Activated CD4-positive, alpha-beta T cell treated with anti-CD3 and anti-CD28 coated beads, Interleukin-10, Interleukin-2, amounts not matched to agents 100 ng/mL and 50 ng/mL, durations not matched to agents 16 hours and 8 hours (primary cell): Measurements from ENCODE around the gene RASGRF2.

Source experiments
- DNase-seq: peaks from one replicate; pipeline ENCODE4 v3.0.0-alpha.2; 2020

Gene RASGRF2

DNA sequence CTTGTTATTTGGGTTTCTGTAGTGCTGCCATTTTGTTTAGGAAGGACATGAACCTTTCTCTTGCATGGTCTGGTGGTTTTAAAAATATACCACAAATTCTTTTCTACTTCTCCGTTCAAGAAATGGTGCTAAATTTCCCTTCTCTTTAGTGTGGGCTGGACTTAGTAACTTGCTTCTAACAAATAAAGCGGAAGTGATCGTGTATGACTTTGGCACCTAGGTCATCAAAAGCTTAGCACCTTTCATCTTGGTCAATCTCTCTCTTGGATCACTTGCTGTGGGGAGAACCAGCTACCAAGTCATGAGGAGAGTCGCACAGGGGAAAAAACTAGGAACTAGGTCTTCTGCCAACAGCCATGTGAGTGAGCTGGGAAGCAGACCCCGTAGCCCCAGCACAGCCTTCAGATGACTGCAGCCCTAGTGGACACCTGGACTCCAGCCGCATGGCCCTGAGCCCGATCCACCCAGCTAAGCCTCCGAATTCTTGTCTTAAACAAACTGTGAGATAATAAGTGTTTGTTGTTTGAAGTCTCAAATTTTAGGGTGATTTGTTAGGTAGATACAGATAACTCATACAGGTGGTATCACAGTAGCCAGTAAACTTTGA is 185.3 kb downstream of the RASGRF2 start:
- no peak for DNase-seq

GRCh38 chr5:81146031-81146430 is 185.9 kb downstream of the RASGRF2 start:
- DNase-seq = no peak

- no peak for DNase-seq
Measured at GRCh38 chr5:81147011-81147885, 187.1 kb downstream of the RASGRF2 start.

GRCh38 chr5:81147886-81148571 is 187.9 kb downstream of the RASGRF2 start:
- DNase-seq = peak; percentile 9

DNA sequence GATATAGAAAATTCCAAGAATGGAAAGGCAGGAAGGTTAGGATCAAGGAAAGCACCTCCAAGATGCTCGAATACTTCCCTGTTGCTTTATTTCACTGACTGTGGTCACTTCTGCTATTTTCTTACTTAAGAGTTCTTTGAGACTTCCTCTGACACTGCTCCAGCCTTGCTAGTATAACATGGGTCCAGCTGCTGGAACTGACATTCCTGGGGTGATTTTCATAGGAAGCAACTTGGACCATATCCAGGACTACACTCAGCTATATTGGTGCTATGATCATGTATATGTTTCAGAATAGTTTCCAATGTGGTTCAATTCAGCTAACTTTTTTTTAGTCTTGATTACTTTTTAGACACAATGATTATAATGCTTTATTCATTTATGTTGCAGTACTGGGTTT is 191.4 kb downstream of the RASGRF2 start:
- no peak for DNase-seq

DNA sequence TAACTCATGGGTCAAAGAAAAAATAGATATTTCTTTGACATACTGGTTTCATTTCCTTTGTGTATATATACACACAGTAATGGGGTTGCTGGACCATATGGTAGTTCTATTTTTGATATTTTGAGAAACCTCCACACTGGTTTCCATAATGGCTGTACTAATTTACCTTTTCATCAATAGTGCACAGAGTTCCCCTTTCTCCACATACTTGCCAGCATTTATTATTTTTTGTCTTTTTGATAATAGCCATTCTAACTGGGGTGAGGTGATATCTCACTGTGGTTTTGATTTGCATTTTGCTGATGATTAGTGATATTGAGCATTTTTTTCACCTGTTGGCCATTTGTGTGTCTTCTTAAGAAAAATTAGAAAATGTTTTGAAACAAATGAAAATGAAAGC is 194.6 kb downstream of the RASGRF2 start:
- DNase-seq = no peak

- DNase-seq = no peak
Measured at GRCh38 chr5:81156732-81157131, 196.6 kb downstream of the RASGRF2 start.

DNA sequence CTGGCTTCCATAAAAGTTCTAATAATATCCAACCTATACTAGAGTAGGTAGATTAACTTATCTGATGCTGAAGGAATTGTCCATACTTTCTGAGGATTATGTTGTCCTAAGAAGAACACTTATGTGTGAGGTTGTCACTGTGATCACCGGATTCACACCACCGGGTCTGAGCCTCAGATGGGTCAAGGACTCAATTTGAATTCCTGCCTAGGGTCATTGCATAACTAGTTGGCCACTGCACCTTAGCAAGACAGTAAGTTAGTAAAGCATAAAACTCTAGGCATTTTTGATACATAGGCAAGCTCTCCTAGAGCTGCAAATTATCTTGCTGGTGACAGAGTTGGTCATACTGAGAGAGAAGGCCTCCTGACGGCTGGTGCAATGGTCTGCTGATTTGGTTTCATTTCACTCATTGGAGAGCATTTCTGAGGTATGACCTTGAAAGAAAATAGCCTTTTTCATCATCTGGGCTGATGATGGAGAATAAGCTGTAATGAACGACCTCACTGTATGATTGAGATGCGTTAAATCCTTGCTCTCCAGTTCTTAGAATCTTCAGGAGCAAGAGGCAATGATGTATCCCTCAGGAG is 200.9 kb downstream of the RASGRF2 start:
- peak; percentile 8 for DNase-seq

- no peak for DNase-seq
Measured at GRCh38 chr5:81162501-81162900, 202.3 kb downstream of the RASGRF2 start.

DNA sequence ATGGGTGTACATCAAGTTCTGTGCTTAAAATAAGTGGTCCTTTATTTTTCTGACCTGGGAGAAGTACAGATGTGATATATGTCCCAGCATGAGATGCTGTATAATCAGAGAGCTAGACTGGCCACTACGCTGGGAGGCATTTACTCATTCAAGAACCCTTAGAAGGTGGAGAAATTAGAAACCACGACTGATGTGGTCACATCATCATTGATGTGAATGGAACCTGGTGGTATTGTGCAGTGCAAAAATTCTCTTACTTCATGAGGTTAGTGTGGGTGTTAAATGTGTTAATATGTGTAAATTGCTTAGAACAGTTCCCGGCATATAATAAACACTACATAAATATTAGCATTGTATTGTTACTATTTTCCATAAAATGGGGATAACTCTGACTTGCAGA is 203.5 kb downstream of the RASGRF2 start:
- peak; percentile 55 for DNase-seq

- DNase-seq = no peak
Measured at GRCh38 chr5:81164476-81164875, 204.3 kb downstream of the RASGRF2 start.

GRCh38 chr5:81164936-81165335 is 204.8 kb downstream of the RASGRF2 start:
- no peak for DNase-seq

- peak; percentile 80 for DNase-seq
Measured at GRCh38 chr5:81165493-81166119, 205.4 kb downstream of the RASGRF2 start.

DNA sequence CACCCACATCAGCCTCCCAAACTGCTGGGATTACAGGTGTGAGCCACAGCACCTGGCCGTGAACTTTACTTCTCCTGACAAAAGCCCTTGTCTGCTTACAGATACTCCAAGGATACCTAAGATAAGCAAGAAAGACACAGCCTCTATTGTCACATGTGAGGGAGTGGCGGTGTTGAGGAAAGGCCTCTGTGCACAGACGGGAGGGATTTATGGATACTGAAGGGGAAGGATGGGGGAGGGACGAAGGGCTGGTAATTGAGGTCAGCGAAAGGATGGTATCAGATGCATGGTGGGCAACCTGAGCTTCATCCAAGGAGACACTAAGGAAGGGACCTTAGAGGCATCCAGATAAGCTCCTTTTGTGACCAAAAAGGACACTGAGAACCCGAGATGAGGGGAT is 206.3 kb downstream of the RASGRF2 start:
- DNase-seq = no peak

- DNase-seq = no peak
Measured at GRCh38 chr5:81167078-81167477, 206.9 kb downstream of the RASGRF2 start.

- no peak for DNase-seq
Measured at GRCh38 chr5:81167544-81167943, 207.4 kb downstream of the RASGRF2 start.

DNA sequence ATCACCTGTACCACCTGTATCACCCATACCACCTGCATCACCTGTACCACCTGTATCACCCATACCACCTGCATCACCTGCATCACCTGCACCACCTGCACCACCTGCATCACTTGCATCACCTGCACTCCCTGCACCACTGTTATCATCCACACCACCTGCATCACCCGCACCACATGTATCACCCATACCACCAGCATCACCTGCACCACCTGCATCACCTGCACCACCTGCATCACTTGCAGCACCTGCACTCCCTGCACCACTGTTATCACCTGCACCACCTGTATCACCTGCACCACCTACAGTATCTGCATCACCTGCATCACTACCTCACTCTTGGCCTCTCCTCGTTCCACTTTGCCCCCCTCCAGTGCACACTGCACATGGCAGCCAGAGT is 209.8 kb downstream of the RASGRF2 start:
- no peak for DNase-seq

- no peak for DNase-seq
Measured at GRCh38 chr5:81171769-81172168, 211.6 kb downstream of the RASGRF2 start.

GRCh38 chr5:81172710-81173109 is 212.5 kb downstream of the RASGRF2 start:
- DNase-seq = no peak

- no peak for DNase-seq
Measured at GRCh38 chr5:81177061-81177460, 216.9 kb downstream of the RASGRF2 start.

DNA sequence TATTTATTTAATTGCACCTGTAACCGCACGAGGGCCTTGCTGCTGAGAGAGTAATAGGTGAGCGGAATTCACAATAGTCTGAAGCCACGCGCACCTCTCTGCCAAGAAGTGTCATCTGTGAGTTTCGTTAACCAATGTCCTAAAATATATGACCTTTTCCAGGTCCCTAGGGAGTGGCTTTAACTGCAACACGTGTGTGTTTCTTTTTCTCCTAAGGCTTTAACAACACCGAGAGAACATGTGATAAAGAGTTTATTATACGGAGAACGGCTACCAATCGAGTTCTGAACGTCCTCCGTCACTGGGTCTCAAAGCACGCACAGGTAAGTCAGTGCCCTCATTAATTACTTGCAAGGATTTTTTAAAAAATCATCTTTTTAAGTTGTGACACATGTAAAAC is 219.8 kb downstream of the RASGRF2 start:
- no peak for DNase-seq

GRCh38 chr5:81180780-81181460 is 220.8 kb downstream of the RASGRF2 start:
- DNase-seq = no peak
